CD1c-positive myeloid dendritic cell (primary cell): ENCODE data around the gene OR13C8.
"Not testable (repeated sequence)": the region's sequence is repeated elsewhere in the genome, so short reads cannot be mapped to it uniquely, and the experiment has no call there.

Experiments
- DNase-seq: peaks from one replicate; pipeline ENCODE4 v3.0.0-alpha.2; 2016; ENCODE audit errors: extremely low spot score

OR13C8 gene

GRCh38 chr9:104568868-104569267, at the start of gene OR13C8:
OR13C8 (plus strand) TSS chr9:104569168; CDS start chr9:104569168, 0 bp downstream.
- no peak for DNase-seq

GRCh38 chr9:104520241-104520640, 48.7 kb upstream of the OR13C8 start:
- not testable (repeated sequence) for DNase-seq

- no peak for DNase-seq
Observed at GRCh38 chr9:104527109-104527508, 41.9 kb upstream of the OR13C8 start, which contains the start of gene OR13C4. OR13C4 (minus strand) TSS chr9:104527209; CDS start chr9:104527209, 0 bp downstream.

GRCh38 chr9:104536756-104537155, 32.2 kb upstream of the OR13C8 start, which contains the start of gene OR13C3:
OR13C3 (minus strand) TSS chr9:104536856; CDS start chr9:104536723, 133 bp downstream.
- DNase-seq = no peak

- no peak for DNase-seq
Observed at GRCh38 chr9:104539275-104539674, 29.7 kb upstream of the OR13C8 start.

- no peak for DNase-seq
Observed at GRCh38 chr9:104544644-104545043, 24.3 kb upstream of the OR13C8 start.

- no peak for DNase-seq
Observed at GRCh38 chr9:104553261-104553660, 15.7 kb upstream of the OR13C8 start.

GRCh38 chr9:104555521-104555920, 13.4 kb upstream of the OR13C8 start:
- no peak for DNase-seq

- DNase-seq = no peak
Observed at GRCh38 chr9:104556830-104557634, 11.9 kb upstream of the OR13C8 start.

GRCh38 chr9:104564358-104564757, 4.6 kb upstream of the OR13C8 start:
- no peak for DNase-seq

GRCh38 chr9:104572612-104573011, 3.6 kb downstream of the OR13C8 start:
- no peak for DNase-seq

GRCh38 chr9:104575456-104575855, 6.5 kb downstream of the OR13C8 start:
- no peak for DNase-seq

GRCh38 chr9:104577263-104577662, 8.3 kb downstream of the OR13C8 start:
- no peak for DNase-seq

GRCh38 chr9:104580562-104580961, 11.6 kb downstream of the OR13C8 start:
- DNase-seq = no peak

- no peak for DNase-seq
Observed at GRCh38 chr9:104586496-104587180, 17.7 kb downstream of the OR13C8 start.

GRCh38 chr9:104589626-104590025, 20.7 kb downstream of the OR13C8 start:
- DNase-seq = no peak

- DNase-seq = not testable (repeated sequence)
Observed at GRCh38 chr9:104598749-104599148, 29.8 kb downstream of the OR13C8 start.

- not testable (repeated sequence) for DNase-seq
Observed at GRCh38 chr9:104599313-104599712, 30.3 kb downstream of the OR13C8 start, which contains the start of gene OR13C5. OR13C5 (minus strand) TSS chr9:104599413; CDS start chr9:104599413, 0 bp downstream.

- no peak for DNase-seq
Observed at GRCh38 chr9:104604801-104605200, 35.8 kb downstream of the OR13C8 start.

GRCh38 chr9:104605527-104605926, 36.6 kb downstream of the OR13C8 start, which contains the start of gene OR13C2:
OR13C2 (minus strand) TSS chr9:104605627; CDS start chr9:104605627, 0 bp downstream.
- DNase-seq = not testable (repeated sequence)

- no peak for DNase-seq
Observed at GRCh38 chr9:104606152-104606551, 37.2 kb downstream of the OR13C8 start.

- DNase-seq = no peak
Observed at GRCh38 chr9:104608336-104608735, 39.4 kb downstream of the OR13C8 start.

GRCh38 chr9:104611213-104611612, 42.2 kb downstream of the OR13C8 start:
- no peak for DNase-seq
